ENCODE measurements around the gene PIGL. TPM values are rescaled to one million over a fixed set of nuclear protein-coding genes. Genes with fewer than 3 reads are reported as not detected.
"Not testable (repeated sequence)": the region's sequence is repeated elsewhere in the genome, so short reads cannot be mapped to it uniquely, and the experiment has no call there.

The PIGL gene
- 36.0 and 63.7 TPM in 2 replicates for polyA plus RNA-seq (2014; cell fraction: cytosol; rRNA removed)
- 88.7 and 98.9 TPM in 2 replicates for polyA plus RNA-seq (2014; cell fraction: nucleus; rRNA removed)

DNA sequence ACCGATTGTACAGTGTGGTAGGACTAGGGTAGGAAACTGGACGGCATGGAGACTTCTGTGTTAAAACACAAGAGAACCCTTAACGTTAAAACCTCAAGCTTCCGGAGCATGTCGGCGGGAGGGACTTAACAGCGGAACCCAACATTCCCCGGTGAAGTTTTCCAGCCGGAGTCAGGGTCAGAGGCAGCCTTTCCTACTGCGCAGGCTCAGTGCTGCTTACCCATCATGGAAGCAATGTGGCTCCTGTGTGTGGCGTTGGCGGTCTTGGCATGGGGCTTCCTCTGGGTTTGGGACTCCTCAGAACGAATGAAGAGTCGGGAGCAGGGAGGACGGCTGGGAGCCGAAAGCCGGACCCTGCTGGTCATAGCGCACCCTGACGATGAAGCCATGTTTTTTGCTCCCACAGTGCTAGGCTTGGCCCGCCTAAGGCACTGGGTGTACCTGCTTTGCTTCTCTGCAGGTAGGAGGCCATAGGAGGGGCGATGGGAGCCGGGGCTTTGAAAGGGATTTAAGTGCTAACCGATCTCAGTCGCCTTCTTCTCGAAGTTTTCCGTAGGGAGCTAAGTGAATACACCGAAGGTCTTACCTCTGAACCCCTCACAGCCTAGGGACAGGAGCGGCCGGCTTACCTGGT is at the start of gene PIGL:
Gene PIGL (plus strand): TSS at position 209 of the 634 bp plus-strand sequence. CDS start 17 bp downstream, at position 226.
- peak; percentile 96 for DNase-seq (ENCODE audit: low spot score)

DNA sequence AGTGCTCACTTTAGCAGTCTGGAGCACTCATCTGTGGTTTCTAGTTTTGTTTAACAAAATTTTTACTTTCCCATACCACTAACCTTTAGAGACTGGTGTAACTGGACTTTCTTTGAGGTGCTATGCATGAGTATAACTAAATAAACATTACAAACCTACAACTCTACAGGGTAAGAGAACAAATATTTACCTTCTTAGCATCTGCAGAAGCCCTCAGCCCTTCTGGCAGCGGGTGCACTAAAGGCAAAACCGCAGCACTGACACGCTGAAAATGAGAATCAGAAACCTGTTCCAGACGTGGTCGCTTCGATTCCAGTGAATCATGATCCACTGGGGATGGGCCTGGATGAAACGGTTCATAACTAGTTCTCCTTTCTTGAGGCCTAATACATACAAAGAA is 45.4 kb upstream of the PIGL start:
- DNase-seq (ENCODE audit: low spot score): no peak

DNA sequence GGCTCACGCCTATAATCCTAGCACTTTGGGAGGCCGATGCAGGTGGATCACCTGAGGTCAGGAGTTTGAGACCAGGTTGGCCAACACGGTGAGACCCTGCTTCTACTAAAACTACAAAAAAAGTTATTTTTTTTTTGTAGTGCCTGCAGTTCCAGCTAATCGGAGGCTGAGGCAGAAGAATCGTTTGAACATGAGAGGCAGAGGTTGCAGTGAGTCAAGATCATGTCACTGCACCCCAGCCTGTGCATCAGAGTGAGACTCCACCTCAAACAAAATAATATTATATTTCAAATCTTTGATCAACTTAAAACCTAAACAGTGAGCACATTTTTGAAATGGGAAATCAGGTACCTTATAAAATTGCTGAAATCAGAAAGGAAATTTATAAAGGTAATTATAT is 38.2 kb upstream of the PIGL start:
- DNase-seq (ENCODE audit: low spot score): no peak

DNA sequence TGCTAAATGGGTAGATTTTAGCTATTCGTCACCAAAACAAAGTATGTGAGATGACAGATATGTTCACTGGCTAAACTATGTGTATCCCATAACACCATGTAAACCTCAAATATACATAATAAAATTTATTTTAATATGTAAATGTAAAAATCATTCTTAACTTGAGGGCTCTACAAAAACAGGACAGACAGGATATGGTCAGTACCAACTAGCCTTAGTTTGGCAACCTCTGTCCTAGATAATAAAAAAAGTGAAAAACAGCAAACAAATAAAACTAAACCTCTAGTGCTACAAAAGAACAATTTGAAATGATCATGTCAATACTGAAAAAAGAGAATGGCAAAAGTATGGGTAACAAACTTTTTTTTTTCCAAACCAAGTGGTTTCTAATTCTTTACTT is 35.4 kb upstream of the PIGL start:
- DNase-seq (ENCODE audit: low spot score): no peak

DNA sequence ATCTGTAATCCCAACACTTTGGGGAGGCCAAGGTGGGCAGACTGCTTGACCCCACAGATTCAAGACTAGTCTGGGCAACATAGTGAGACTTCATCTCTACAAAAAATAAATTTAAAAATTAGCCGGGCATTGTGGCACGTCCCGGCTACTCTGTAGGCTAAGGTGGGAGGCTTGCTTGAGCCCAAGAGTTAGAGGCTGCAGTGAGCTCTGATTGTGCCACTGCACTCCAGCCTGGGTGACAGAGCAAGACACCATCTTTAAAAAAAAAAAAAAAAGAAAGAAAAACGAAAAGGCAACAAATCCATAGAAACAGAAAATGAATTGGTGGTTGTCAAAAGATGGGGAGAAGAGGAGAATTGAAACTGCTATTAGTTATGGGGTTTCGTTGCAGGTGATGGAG is 29.4 kb upstream of the PIGL start:
- DNase-seq (ENCODE audit: low spot score): no peak

DNA sequence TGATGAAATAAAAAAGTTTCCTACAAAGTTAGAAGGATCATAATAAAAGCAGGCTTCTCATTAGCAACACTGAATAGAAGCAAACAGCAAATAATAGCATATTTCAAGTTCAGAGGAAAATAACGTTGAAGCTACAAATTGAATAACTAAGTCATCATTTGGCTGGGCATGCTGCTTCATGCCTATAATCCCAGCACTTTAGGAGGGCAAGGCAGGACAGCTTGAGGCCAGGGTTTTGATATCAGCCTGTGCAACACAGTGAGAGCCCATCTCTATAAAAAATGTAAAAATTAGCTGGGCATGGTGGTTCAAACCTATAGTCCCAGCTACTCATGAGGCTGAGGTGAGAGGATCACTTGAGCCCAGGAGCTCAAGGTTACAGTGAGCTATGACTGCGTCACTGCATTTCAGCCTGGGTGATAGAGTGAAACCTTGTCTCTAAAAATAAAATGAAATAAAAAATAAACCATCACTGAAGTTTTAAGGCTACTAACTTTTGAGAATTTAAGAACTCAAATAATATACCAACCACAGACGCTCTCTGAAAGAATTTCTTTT is 27.1 kb upstream of the PIGL start:
- no peak for DNase-seq (ENCODE audit: low spot score)

DNA sequence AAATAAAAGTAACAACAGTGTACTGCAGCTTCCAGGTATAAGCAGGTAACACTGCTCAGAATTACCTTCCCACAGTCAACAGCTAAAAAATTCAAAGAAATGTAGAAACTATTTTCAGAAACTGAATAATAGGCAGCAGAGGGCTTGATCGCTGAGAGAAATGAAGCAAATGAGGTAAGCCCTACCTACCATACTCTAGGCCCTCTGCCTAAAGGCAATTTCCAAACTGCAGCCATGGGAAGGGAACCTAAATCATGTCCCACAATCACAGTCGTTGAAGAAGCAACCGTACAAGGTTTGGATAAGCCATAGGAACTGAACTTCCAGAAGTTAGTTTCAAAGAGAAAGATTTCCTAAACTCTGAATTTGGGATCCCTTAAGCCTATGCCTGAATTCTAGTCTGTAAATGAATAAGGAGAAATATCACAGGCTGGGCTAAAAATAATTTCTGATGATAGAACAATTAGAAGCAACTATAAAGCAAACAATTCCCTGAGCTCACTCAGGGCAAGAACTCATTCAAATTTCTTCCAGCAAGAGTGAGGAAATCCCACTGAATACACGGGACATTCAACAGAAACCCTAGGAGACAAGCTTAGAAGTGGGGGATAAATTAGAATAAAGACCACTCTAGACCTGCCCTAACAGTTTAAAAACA is 26.2 kb upstream of the PIGL start:
- no peak for DNase-seq (ENCODE audit: low spot score)

DNA sequence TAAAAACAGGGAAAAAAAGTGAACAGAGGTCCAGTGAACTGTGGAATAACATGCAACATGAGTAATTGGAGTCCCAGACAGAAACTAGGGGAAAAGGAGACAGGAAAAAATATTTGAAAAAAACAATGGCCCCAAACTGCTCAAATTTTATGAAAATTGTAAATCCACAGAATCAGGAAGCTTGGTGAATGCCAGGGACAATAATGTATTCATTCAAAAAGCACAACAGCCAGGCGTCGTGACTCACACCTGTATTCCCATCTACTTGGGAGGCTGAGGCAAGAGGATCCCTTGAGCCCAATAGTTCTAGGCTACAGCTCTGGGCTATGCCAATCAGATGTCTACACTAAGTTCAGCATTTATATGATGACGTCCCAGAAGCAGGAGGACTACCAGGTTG is 25.4 kb upstream of the PIGL start:
- no peak for DNase-seq (ENCODE audit: low spot score)

DNA sequence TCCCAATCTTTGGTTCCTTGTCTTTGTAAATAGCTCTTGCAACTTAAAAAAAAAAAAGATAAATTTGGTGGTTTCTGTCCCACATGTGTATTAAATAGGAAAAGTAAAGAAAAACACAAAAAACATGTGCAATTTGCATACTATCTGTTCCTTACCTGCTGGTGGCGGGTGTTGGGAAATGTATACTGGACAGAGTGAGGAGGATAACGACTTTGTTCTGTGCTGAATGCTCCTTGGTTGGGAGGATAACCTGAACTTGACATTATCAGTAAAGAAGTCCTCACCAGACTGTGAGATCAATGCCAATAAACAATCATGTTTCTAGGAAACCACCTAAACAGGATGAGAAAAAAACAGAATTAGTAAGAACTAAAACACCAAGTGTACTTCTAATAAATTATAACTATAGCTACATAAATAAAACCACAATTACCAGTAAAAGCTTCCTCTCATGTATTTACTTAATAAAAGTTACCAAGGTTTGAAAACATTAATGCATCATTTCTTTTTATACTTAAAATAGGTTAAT is 22.6 kb upstream of the PIGL start:
- DNase-seq (ENCODE audit: low spot score): not testable (repeated sequence)

DNA sequence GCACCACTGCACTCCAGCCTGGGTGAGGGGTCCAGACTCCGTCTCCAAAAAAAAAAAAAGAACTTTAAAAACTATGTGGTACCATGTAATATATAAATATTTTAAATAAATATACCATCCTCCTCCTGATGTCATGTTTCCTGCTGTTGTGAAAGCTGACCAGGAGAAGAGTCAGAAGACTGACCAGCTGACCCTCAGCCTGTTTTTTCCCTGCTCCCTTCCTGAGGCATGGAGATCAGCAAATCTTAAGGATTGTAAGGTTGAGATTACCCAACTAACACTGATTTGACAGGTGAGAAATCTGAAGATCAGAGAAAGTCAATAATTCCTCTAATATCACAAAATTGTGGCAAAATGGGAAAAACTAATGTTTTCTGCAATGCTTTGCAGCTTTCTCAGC is 19.7 kb upstream of the PIGL start:
- no peak for DNase-seq (ENCODE audit: low spot score)

DNA sequence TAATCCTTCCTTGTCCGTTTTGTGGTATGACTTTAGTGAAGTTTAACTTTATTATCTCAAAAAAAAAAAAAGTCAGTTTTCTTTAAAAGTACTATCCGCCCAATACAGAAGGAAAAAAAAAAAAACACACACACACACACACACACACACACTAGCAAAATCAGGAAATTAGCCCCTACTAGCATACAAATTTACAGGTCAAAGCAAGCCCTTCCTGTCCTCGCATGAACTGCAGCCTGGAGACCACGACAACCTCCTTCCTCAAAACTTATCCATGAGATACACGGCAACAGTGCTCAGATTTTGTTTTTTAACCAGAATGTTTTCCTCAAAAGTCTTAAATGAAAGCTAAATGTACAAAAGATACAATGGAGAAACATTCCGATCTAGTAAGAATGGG is 17.9 kb upstream of the PIGL start:
- DNase-seq (ENCODE audit: low spot score): no peak

DNA sequence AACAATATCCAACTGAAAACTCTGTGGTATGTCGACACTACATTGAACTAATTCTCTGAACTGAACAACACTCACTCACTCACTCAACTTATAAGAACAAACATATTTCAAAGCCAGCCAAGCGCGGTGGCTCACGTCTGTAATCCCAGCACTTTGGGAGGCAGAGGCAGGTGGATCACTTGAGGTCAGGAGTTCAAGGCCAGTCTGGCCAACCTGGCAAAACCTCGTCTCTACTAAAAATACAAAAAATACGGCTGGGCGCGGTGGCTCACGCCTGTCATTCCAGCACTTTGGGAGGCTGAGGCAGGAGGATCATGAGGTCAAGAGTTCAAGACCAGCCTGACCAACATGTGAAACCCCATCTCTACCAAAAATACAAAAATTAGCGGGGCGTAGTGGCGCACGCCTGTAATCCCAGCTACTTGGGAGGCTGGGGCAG is 15.3 kb upstream of the PIGL start:
- not testable (repeated sequence) for DNase-seq (ENCODE audit: low spot score)

DNA sequence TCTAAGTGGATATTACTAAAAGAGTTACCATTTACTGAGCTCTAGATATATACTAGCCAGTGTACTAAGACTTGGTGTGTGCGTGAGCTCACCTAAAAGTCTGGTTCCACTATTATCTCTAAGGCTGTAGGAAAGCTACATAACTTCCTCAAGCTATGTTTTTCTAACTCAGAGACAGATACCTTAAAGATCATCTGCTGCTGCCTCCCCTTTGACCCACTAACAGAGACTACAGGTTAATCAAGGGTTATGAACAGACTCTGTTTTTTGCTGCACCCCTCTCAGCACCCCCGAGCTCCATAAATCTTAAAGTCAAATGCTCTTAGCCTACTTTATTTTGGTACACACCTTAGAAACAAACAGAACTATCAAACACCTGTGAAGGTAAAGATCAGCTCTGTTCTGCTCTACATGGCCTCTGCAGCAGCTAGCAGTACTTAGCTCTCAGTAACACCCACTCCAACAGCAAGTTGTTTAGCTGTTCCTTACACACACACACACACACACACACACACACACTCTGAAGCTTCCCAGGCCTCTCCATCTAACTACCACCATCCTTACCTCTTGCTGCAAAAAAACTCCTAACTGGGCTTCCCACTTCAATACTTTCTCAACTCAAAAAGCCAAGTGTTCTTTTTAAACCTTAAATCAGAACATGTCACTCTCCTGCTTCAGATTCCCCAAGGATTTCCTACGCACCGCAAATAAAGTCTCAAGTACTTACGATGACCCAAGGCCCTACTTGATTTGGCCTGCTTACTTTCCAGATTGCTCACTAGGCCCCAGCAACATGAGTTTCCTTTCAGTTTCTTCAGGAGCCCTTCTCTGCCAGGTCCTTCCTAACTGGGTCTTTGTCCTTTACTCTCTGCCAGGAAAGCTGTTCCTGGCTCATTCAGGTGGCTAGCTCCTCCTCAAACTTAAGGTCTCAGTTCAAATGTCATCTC is 14.2 kb upstream of the PIGL start:
- not testable (repeated sequence) for DNase-seq (ENCODE audit: low spot score)

DNA sequence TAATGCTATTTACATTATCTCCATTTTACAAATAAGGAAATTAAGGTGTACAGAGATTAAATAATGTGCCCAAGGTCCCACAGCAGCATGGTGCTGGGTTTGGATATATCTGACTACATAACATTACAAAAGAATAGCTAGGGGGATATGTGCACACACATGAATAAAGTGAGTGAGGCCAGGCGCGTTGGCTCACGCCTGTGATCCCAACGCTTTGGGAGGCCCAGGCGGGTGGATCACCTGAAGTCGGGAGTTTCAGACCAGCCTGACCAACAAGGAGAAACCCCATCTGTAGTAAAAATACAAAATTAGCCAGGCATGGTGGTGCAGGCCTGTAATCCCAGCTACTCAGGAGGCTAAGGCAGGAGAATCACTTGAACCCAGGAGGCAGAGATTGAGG is 12.2 kb upstream of the PIGL start:
- DNase-seq (ENCODE audit: low spot score): not testable (repeated sequence)

DNA sequence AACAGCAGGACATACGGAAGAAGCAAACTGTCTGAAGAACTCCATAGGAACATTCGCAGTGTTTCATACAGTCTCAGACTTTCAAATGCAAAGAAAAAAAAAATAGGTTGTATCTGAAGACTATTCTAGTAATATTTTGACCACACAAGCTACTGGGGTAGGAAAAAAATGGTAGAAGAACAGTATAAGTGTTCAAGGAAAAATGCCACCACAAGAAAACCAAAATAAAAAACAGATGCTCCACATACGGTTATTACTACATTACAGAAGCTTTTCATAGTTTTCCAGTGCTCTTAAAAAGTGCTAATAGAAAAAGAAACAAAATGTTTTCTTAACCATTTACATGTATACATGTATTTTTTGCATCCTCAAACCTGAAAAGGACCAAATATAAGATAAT is 5.4 kb upstream of the PIGL start:
- DNase-seq (ENCODE audit: low spot score): no peak

DNA sequence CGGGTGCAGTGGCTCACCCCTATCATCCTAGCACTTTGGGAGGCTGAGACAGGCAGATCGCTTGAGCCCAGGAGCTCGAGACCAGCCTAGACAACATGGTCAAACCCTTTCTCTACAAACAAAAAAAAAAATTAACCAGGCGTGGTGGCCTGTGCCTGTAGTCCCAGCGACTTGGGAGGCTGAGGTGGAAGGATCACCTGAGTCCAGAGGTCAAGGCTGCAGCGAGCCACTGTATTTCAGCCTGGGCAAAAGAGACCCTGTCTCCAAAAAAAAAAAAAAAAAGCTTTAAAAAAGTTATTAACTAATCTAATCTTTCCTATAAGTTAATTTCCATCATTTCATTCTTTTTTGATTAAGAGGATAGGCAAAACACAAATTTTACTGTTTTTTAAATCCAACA is 4.2 kb upstream of the PIGL start:
- DNase-seq (ENCODE audit: low spot score): no peak

DNA sequence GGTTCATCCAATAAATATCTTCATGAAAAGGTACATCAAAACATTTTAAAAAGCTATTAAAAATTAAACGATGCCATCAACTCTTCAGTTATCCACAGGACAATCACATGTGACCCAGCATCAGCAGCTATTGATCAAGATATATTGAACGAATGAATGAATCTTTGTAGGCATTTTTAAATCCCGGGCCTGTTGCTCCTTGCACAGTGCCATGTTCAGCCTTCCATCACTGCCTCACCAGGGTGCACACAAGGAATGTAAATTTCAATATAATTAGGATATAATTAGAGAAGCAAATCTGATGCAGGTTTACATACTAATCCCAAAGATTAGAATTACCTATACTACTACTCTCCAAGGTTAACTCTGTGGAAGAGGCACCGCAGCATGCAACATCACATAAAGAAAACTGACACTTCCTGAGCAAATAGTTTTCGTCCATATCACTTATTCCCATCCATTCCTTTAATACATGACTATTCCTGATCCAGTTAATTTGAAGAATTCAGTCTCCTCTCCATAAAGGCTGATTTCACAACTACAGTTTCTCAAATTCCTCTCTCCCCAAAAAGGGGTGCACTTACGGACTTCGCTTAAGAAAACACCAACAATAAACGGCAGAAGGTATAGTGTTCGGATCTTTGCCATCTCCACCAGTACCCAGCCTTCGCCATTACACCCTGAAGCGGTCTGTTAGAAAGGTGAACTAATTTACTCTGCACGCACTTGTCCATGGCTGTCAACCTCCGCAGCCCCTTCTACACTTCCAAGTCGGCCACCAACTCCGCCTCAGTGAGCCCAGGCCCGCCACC is 2.6 kb upstream of the PIGL start:
- DNase-seq (ENCODE audit: low spot score): no peak

DNA sequence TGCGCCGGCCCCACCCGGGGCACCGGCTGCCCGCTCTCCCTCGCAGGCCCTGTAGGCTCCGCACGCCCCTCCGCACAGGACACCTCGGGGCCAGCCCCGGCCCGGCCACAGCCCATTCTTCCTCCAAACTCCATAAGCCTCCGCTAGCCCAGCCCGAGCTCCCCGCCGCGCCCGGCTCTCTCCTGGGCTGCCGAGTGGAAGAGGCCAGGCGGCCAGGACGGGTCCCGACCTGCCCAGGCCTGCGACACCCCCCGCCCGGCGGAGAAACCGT is 2.1 kb upstream of the PIGL start:
- DNase-seq (ENCODE audit: low spot score): peak; percentile 65

DNA sequence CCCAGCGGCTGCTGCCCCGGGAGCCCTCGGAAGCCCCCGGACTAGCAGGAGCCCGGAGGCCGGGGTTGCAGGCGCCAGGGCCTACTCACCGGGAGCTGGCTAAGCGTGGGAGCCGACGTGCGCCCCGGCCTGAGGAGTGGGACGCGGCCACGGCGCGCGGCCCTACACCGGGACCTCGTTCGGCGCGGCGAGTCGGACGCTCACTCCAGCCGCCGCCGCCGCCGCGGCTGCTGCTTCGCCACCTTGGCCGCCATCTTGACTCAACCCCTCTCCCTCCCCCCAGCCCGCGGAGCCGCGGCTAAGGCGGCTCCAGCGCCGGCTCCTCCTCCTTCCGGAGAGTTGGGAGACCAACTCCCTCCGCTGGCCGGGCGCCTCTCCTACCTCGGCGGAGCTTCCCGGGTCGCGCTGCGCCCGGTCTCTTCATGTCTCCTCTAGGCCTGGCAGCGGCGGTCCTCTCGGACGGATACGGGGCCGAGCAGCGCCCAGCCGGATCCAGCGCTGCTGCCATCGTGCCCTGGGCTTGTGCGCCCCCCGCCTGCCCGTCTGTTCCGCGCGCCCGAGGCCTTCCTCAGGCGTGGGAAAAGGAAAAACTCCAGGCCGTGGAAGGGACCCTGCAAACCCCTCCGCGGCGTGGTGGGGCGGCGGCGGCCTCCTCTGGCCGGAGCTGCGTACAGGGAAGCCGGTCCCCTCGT is 1.6 kb upstream of the PIGL start, which contains the start of gene NCOR1:
Gene NCOR1 (minus strand): TSS at position 262 of the 692 bp plus-strand sequence. CDS start 20,965 bp downstream, outside the sequence.
- DNase-seq (ENCODE audit: low spot score): peak; percentile 95

DNA sequence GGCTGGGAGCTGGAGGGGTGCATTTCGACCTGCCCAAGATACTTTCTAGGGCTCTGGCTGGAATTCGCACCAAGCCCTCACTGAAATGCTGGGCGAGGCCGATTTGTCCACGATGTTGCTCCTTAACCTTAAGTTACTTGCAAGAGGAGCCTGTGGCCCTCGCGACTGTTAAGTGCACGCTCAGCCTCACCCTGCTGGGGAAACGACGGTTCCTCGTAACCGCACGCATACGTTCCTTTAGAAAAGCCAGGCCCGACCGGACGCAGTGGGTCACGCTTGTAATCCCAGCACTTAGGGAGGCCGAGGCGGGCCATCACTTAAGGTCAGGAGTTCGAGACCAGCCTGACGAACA is 1.1 kb upstream of the PIGL start:
- no peak for DNase-seq (ENCODE audit: low spot score)
